Inflammatory macrophage (primary cell): ENCODE measurements around the gene SLC24A4.
"Not testable (repeated sequence)": the region's sequence is repeated elsewhere in the genome, so short reads cannot be mapped to it uniquely, and the experiment has no call there.

ENCODE experiments used
- DNase-seq, 2 donors: peaks; one replicate each; pipeline ENCODE4 v3.0.0-alpha.2; 2020 to 2022

The SLC24A4 gene

DNA sequence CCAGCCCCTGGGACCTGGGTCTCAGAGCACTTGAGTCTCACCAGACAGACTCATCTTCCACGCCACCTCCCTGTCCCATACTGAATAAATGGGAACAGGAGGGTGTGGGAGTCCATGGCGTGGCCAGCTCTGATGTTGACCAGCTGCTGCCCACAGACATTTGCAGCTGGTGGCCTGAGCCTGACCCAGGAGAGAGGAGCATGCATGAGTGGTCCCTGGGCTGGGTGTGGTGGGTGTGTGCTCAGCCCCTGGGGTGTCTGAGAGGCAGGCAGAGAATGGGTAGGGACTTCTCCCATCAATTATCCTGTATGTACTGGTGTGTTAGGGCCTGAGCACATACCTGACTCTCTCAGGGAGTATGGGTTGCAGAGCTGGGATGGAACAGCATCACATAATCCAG, 49.3 kb downstream of the SLC24A4 start:
- DNase-seq: no peak

GRCh38 chr14:92373336-92373735, 50.4 kb downstream of the SLC24A4 start:
- no peak for DNase-seq

GRCh38 chr14:92380131-92380530, 57.2 kb downstream of the SLC24A4 start:
- no peak for DNase-seq

DNA sequence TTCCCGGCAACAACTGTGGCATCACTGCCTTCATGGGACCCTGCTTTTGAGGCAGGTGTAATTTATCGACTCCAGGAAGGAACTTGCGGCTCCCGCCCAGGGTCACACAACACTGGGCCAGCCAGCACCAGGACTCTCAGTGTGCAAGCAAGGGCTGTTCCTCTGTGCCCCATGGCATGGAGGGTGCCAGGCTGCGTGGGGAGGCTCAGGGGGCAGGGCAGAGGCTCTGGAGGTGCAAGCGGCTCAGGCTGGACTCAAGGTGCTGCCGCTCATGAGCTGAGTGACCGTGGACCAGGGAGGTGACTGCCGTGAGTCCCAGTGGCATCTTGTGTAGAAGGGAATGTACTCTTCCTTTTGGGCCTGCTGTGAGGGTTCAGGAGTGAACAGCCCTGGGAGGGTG, 57.6 kb downstream of the SLC24A4 start:
- DNase-seq: no peak

DNA sequence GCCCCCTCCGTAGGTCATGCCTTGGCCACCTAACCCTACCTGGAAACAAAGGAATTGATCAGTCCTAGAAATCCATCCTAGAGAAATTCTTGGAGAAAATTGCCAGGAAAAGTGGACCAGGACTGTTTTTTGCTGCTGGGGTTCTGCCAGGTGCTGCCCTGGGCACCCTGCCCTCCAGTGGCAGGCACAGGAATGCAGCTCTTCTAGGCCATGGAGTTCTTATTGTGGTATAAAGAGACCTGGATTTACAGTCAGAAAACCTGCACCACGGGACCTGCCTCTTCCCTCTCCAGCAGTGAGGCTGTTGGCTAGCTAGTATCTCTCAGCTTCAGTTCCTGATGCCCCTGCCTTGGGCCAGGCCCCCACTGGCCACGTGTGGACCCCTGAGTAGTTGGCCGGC, 59.7 kb downstream of the SLC24A4 start:
- peak; percentile 25 to 30 for DNase-seq

DNA sequence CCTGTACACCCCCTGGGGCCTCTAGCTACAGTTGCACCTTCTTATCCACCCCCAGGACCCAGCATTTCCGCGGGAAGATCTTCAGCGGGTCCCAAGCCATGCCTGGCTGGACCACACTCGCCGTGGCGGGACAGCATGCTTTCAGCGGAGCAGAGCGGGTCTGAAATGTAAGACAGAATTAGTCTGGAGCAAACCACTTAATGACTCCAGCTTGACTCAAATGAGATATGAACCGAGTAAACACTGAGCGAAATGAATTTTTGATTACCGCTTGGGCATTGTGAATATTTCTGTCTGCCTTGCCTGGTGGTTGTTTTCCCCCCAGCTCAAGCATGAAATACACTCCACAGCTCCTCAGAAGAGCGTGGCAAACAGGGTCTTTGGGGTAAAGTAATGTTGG, 60.8 kb downstream of the SLC24A4 start:
- no peak for DNase-seq

DNA sequence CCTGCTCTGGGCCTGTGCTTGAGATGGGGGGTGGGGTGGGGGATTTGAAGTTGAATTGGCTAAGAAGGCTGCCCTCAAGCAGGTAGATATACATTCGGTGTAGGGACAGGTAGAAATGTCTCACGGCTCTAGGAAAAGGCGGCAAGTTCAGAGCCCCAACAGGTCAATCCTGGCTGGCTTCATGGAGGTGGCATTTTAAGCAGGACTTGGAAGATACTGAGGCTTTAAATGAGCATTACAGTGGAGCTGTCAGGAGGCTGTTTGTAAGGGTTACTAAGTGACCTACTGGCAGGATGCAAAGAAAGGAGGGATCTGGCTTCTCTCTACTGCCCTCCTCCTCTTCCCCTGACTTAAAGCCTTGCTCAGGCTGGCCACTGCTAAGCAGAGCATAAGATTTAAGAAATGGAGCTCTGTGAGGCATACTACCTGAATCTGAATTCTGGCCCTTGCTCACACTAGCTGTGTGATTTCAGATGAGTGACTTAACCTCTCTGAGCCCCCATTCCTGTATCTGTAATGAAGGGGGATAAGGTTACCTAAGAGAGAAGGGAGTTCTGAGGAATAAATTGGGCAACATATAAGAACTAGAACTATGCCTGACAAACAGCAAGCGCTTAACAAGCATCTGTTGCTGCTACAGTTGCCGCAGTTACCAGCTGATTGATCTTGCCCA, 61.6 kb downstream of the SLC24A4 start:
- no peak for DNase-seq

GRCh38 chr14:92385561-92385960, 62.6 kb downstream of the SLC24A4 start:
- DNase-seq: no peak

DNA sequence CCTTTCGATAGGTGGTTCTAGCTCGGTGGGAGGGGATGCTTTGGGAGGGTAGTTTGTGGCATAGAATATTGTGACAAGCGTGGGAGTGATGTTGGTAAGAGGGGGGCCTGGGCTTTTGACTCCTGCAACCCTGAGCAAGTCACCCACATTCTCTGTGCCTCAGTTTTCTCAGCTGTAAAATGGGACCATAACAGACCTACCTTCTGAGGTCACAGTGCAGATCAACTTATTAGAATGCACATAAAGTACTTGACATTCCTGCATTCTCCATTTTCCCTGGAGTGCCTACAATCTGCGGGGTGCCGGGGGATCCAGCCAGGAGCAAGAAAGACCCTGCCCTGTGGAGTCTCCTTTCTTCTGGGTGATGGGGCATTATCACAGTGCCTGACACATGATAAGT, 63.2 kb downstream of the SLC24A4 start:
- DNase-seq: no peak

- peak; percentile 94 for DNase-seq
Measured at GRCh38 chr14:92386637-92387036, 63.7 kb downstream of the SLC24A4 start.

- no peak for DNase-seq
Measured at GRCh38 chr14:92387578-92387977, 64.6 kb downstream of the SLC24A4 start.

DNA sequence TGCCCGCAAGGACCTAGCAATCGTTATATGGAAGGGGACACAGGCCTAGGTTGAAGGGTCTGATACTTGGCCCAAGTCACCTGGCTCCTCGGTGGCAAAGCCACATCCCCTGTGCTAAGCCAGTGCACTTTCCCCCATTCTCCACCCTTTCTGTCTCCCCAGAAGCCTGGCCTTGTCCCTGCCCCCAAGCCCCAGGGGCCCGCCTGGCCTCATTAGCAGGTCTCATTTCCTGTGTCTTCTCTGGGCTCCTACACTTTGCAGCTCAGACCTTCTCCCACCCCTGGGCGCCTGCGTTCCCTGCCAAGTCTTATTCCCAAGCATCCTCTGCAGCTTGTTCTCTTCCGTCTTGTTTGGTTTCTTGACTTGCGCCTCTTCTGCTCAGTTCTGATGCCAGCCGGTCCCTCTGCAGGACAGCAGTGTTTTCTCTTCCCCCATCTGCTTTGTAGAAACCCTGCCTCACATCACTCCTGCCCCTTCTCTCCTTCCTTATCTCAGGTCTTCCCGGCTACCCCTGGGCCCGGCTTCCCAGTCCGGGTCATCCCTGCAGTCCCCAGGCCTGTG, 66.7 kb downstream of the SLC24A4 start:
- no peak for DNase-seq

- peak; percentile 80 to 94 for DNase-seq
Measured at GRCh38 chr14:92391726-92392125, 68.8 kb downstream of the SLC24A4 start.

GRCh38 chr14:92392711-92393110, 69.7 kb downstream of the SLC24A4 start:
- peak; percentile 30 to 45 for DNase-seq

- peak; percentile 93 to 95 for DNase-seq
Measured at GRCh38 chr14:92397150-92397952, 74.4 kb downstream of the SLC24A4 start.

GRCh38 chr14:92397953-92398564, 75.1 kb downstream of the SLC24A4 start:
- peak; percentile 15 to 28 for DNase-seq

- DNase-seq: no peak
Measured at GRCh38 chr14:92398888-92399636, 76.1 kb downstream of the SLC24A4 start.

GRCh38 chr14:92400579-92401444, 77.8 kb downstream of the SLC24A4 start:
- DNase-seq: peak; percentile 72 to 94

GRCh38 chr14:92401561-92401960, 78.6 kb downstream of the SLC24A4 start:
- no peak for DNase-seq

DNA sequence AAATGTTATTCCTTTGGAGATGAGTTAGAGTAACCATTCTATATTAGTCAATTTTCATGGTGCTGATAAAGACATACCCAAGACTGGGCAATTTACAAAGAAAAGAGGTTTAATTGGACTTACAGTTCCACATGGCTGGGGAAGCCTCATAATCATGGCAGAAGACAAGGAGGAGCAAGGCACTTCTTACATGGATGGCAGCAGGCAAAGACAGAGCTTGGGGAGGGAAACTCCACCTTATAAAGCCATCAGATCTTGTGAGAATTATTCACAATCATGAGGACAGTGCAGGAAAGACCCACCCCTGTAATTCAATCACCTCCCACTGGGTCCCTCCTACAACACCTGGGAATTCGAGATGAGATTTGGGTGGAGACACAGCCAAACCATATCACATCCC, 79.5 kb downstream of the SLC24A4 start:
- DNase-seq: not testable (repeated sequence)

- DNase-seq: peak in 1 of 2 donors; percentile 17
Measured at GRCh38 chr14:92404018-92404417, 81.1 kb downstream of the SLC24A4 start.

GRCh38 chr14:92404421-92404820, 81.5 kb downstream of the SLC24A4 start:
- DNase-seq: no peak
